Keratinocyte (primary cell): ENCODE results near the gene UBE2J2. TPM values are rescaled to one million over a fixed set of nuclear protein-coding genes. Genes with fewer than 3 reads are reported as not detected.

Experiments
- DNase-seq: peaks from one replicate; pipeline ENCODE4 v3.0.0-alpha.2; 2011; ENCODE audit warnings: low read depth, missing footprints, low spot score
- FAIRE-seq: peaks from 2 replicates; lab custom pipeline; 2011; peaks lifted over from hg19 to GRCh38; lab: Jason Lieb, UNC
- H2AFZ ChIP-seq: 2 replicates; pipeline ENCODE4 v1.6.0; 2012; ENCODE audit warnings: low read length, control low read depth, inconsistent platforms; ENCODE audit not compliant: control insufficient read depth
- H3K27ac ChIP-seq: 2 replicates; pipeline ENCODE4 v1.5.1; 2011; ENCODE audit warnings: low read length; ENCODE audit not compliant: control insufficient read depth, insufficient read depth
- H3K27me3 ChIP-seq: 3 replicates; pipeline ENCODE4 v1.6.0; 2011; ENCODE audit warnings: low read length; ENCODE audit not compliant: control insufficient read depth, insufficient read depth; ENCODE audit errors: extremely low read depth
- H3K36me3 ChIP-seq, 2 experiments: 2 replicates in 1 of 2; 3 replicates in 1 of 2; pipeline ENCODE4 v1.5.1; 2011; ENCODE audit warnings: low read length in 2 of 2, mild to moderate bottlenecking in 1 of 2; ENCODE audit not compliant: control insufficient read depth in 2 of 2, insufficient read depth in 2 of 2; ENCODE audit errors: extremely low read depth in 1 of 2
- H3K4me1 ChIP-seq: 3 replicates; pipeline ENCODE4 v1.5.1; 2011; ENCODE audit warnings: low read length; ENCODE audit not compliant: control insufficient read depth, insufficient read depth; ENCODE audit errors: extremely low read depth
- H3K4me2 ChIP-seq: 3 replicates; pipeline ENCODE4 v1.6.0; 2011; ENCODE audit warnings: low read depth, low read length; ENCODE audit not compliant: control insufficient read depth, insufficient read depth; ENCODE audit errors: extremely low read depth
- H3K4me3 ChIP-seq, 3 experiments: fragments of 200-600 bp in 1 of 3; sonication (generic) in 1 of 3; 2 replicates in 2 of 3; 3 replicates in 1 of 3; pipeline ENCODE4 v1.5.1; 2011 to 2016; ENCODE audit warnings: low read length in 3 of 3, mild to moderate bottlenecking in 3 of 3, control low read depth in 2 of 3, inconsistent platforms in 1 of 3, low read depth in 1 of 3, mixed read lengths in 1 of 3, mixed run types in 1 of 3, moderate library complexity in 1 of 3; ENCODE audit not compliant: control insufficient read depth in 2 of 3, insufficient read depth in 2 of 3; ENCODE audit errors: extremely low read depth in 1 of 3
- H3K79me2 ChIP-seq: 2 replicates; pipeline ENCODE4 v1.6.0; 2012; ENCODE audit warnings: low read length; ENCODE audit not compliant: control insufficient read depth, insufficient read depth
- H3K9ac ChIP-seq: 3 replicates; pipeline ENCODE4 v1.6.0; 2011; ENCODE audit warnings: low read length; ENCODE audit not compliant: control insufficient read depth, insufficient read depth; ENCODE audit errors: extremely low read depth
- H3K9me1 ChIP-seq: 3 replicates; pipeline ENCODE4 v1.6.0; 2011; ENCODE audit warnings: low read length; ENCODE audit not compliant: control insufficient read depth, insufficient read depth; ENCODE audit errors: extremely low read depth
- H3K9me3 ChIP-seq: 2 replicates; pipeline ENCODE4 v1.5.1; 2012; ENCODE audit warnings: low read depth, low read length; ENCODE audit not compliant: control insufficient read depth
- H4K20me1 ChIP-seq: 3 replicates; pipeline ENCODE4 v1.6.0; 2011; ENCODE audit warnings: low read length; ENCODE audit not compliant: control insufficient read depth, insufficient read depth; ENCODE audit errors: extremely low read depth
- EZH2 ChIP-seq: IDR thresholded peaks from one replicate; pipeline ENCODE4 v1.6.1; 2012; ENCODE audit warnings: inconsistent platforms, mild to moderate bottlenecking, low read length, moderate library complexity
- dilution Hi-C: fragments of 300-500 bp; cut with MboI; formaldehyde crosslinking; loops from one replicate; pipeline ENCODE4 v1.7.0; 2020; ENCODE audit warnings: low sequenced_read_pairs; ENCODE audit not compliant: extremely low pct_ligation_motif_present
- polyA plus RNA-seq, 5 experiments: library from polyadenylated mRNA; depleted of rRNA in 3 of 5; stranded (reverse) in 3 of 5; stranded (forward) in 1 of 5; unstranded in 1 of 5; fragments of >200 nt; gene quantifications; 1 replicate in 1 of 5; 2 replicates in 3 of 5; 3 replicates in 1 of 5; pipeline versions ENCODE4 v1.2.1 to v1.2.3, GENCODE V29; 2011 to 2012; ENCODE audit warnings: missing spikeins in 2 of 5, low read depth in 1 of 5, low replicate concordance in 1 of 5
- TF ChIP-seq, protein P1 (sequence below), 3 experiments: IDR thresholded peaks in 1 of 3; conservative IDR thresholded peaks in 1 of 3; optimal IDR thresholded peaks in 1 of 3; 2 replicates in 2 of 3; 3 replicates in 1 of 3; pipeline versions ENCODE3 to v1.5.1; 2011; ENCODE audit warnings: low read length in 3 of 3, mild to moderate bottlenecking in 3 of 3, moderate library complexity in 2 of 3, control low read depth in 1 of 3, inconsistent platforms in 1 of 3; ENCODE audit not compliant: insufficient read depth in 2 of 3; ENCODE audit errors: extremely low read depth in 1 of 3

UBE2J2 gene
- polyA plus RNA-seq, 1 donor (not counting 4 experiments of a cell fraction or from before 2014, with no cell fraction given), result 27.0 TPM

- no peak overlapping the region for H3K27ac ChIP-seq
- H3K36me3 ChIP-seq, result peaks cover 32 to 40% of the 10 kb centered on the region in 2 experiments
- no peak overlapping the region for H3K9ac ChIP-seq
- dilution Hi-C loops, result no loop called here
- H3K27me3 ChIP-seq, result no peaks in the 10 kb centered on the region
- no peak overlapping the region for H3K4me2 ChIP-seq
- FAIRE-seq (no peak), DNase-seq (no peak)
- H2AFZ ChIP-seq, result no peak overlapping the region
- H3K9me3 ChIP-seq, result no peaks in the 10 kb centered on the region
- TF ChIP-seq, protein P1, sequence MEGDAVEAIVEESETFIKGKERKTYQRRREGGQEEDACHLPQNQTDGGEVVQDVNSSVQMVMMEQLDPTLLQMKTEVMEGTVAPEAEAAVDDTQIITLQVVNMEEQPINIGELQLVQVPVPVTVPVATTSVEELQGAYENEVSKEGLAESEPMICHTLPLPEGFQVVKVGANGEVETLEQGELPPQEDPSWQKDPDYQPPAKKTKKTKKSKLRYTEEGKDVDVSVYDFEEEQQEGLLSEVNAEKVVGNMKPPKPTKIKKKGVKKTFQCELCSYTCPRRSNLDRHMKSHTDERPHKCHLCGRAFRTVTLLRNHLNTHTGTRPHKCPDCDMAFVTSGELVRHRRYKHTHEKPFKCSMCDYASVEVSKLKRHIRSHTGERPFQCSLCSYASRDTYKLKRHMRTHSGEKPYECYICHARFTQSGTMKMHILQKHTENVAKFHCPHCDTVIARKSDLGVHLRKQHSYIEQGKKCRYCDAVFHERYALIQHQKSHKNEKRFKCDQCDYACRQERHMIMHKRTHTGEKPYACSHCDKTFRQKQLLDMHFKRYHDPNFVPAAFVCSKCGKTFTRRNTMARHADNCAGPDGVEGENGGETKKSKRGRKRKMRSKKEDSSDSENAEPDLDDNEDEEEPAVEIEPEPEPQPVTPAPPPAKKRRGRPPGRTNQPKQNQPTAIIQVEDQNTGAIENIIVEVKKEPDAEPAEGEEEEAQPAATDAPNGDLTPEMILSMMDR (optimal IDR thresholded peaks at IDR 0.05 in 1 of 3, IDR thresholded peaks at IDR 0.05 in 1 of 3, conservative IDR thresholded peaks at IDR 0.05 in 1 of 3; ENCODE audit: extremely low read depth in 1 of 3, insufficient read depth in 2 of 3, low read length in 3 of 3), result no peak
- no peak for TF ChIP-seq EZH2
- H3K79me2 ChIP-seq, result peaks cover 5% of the 10 kb centered on the region
- H3K4me1 ChIP-seq, result peaks cover 11% of the 10 kb centered on the region
- H3K9me1 ChIP-seq, result no peaks in the 10 kb centered on the region
- H3K4me3 ChIP-seq, result no peak overlapping the region
- H4K20me1 ChIP-seq, result peaks cover 16% of the 10 kb centered on the region
Observed at GRCh38 chr1:1256956-1257871, 16.4 kb downstream of the UBE2J2 start.

GRCh38 chr1:1255611-1256010 lies 18.0 kb downstream of the UBE2J2 start:
- Histone ChIP-seq H3K4me2 (no peak overlapping the region), H3K27me3 (no peaks in the 10 kb centered on the region), H3K4me1 (peaks cover 16% of the 10 kb centered on the region), H2AFZ (no peak overlapping the region), H3K27ac (no peak overlapping the region), H3K9ac (no peak overlapping the region), H3K36me3 (peaks cover 27 to 33% of the 10 kb centered on the region in 2 experiments), H3K4me3 (no peak overlapping the region), H3K9me1 (no peaks in the 10 kb centered on the region), H4K20me1 (peaks cover 11% of the 10 kb centered on the region), H3K9me3 (no peaks in the 10 kb centered on the region), H3K79me2 (peaks cover 3% of the 10 kb centered on the region)
- DNase-seq, result no peak
- TF ChIP-seq, protein P1 (optimal IDR thresholded peaks at IDR 0.05 in 1 of 3, IDR thresholded peaks at IDR 0.05 in 1 of 3, conservative IDR thresholded peaks at IDR 0.05 in 1 of 3; ENCODE audit: extremely low read depth in 1 of 3, insufficient read depth in 2 of 3, low read length in 3 of 3), result no peak
- TF ChIP-seq EZH2, result no peak
- FAIRE-seq, result no peak
- dilution Hi-C loops, result no loop called here
